Astrocyte (in vitro differentiated cells and primary cell): ENCODE measurements around the gene SLC7A8. TPM values are rescaled to one million over a fixed set of nuclear protein-coding genes. Genes with fewer than 3 reads are reported as not detected.

Experiments
- DNase-seq: peaks from one replicate; pipeline ENCODE4 v3.0.0-alpha.2; 2010; ENCODE audit warnings: low read depth
- FAIRE-seq: peaks from 2 replicates; lab custom pipeline; 2011; peaks lifted over from hg19 to GRCh38; lab: Jason Lieb, UNC
- H2AFZ ChIP-seq: 2 replicates; pipeline ENCODE4 v1.6.0; 2012; ENCODE audit warnings: low read depth, low read length, inconsistent platforms
- H3K27ac ChIP-seq: 2 replicates; pipeline ENCODE4 v1.5.1; 2011; ENCODE audit warnings: low read depth, low read length, inconsistent platforms
- H3K27me3 ChIP-seq: 2 replicates; pipeline ENCODE4 v1.6.0; 2011; ENCODE audit warnings: low read length, inconsistent platforms; ENCODE audit not compliant: insufficient read depth
- H3K36me3 ChIP-seq: 2 replicates; pipeline ENCODE4 v1.5.1; 2011; ENCODE audit warnings: low read length, inconsistent platforms; ENCODE audit not compliant: insufficient read depth
- H3K4me1 ChIP-seq: 2 replicates; pipeline ENCODE4 v1.5.1; 2011; ENCODE audit warnings: low read length, inconsistent platforms; ENCODE audit not compliant: insufficient read depth
- H3K4me2 ChIP-seq: 2 replicates; pipeline ENCODE4 v1.6.0; 2012; ENCODE audit warnings: low read length, inconsistent platforms
- H3K4me3 ChIP-seq: 2 replicates; pipeline ENCODE4 v1.5.1; 2011; ENCODE audit warnings: low read depth, mild to moderate bottlenecking, low read length, inconsistent platforms; ENCODE audit not compliant: insufficient read depth
- H3K79me2 ChIP-seq: 2 replicates; pipeline ENCODE4 v1.6.0; 2012; ENCODE audit warnings: mild to moderate bottlenecking, low read length, inconsistent platforms; ENCODE audit not compliant: insufficient read depth
- H3K9ac ChIP-seq: 2 replicates; pipeline ENCODE4 v1.6.0; 2012; ENCODE audit warnings: mild to moderate bottlenecking, low read length, inconsistent platforms
- H3K9me3 ChIP-seq: 2 replicates; pipeline ENCODE4 v1.5.1; 2012; ENCODE audit warnings: low read depth, mild to moderate bottlenecking, low read length, inconsistent platforms; ENCODE audit not compliant: insufficient read depth
- H4K20me1 ChIP-seq: 2 replicates; pipeline ENCODE4 v1.6.0; 2012; ENCODE audit warnings: low read length, inconsistent platforms; ENCODE audit not compliant: insufficient read depth
- H3K27ac Mint-ChIP-seq: one replicate; pipeline ENCODE4 v1.8.0; 2021; ENCODE audit warnings: mild to moderate bottlenecking, mixed read lengths; ENCODE audit not compliant: unreplicated experiment
- H3K27me3 Mint-ChIP-seq: one replicate; pipeline ENCODE4 v1.8.0; 2021; ENCODE audit warnings: low read depth, mixed read lengths; ENCODE audit not compliant: unreplicated experiment
- H3K36me3 Mint-ChIP-seq: one replicate; pipeline ENCODE4 v1.8.0; 2021; ENCODE audit warnings: low read depth, mixed read lengths; ENCODE audit not compliant: unreplicated experiment
- H3K4me1 Mint-ChIP-seq: one replicate; pipeline ENCODE4 v1.8.0; 2021; ENCODE audit warnings: low read depth, mixed read lengths; ENCODE audit not compliant: unreplicated experiment
- H3K4me3 Mint-ChIP-seq: one replicate; pipeline ENCODE4 v1.8.0; 2021; ENCODE audit warnings: mild to moderate bottlenecking, moderate library complexity, mixed read lengths; ENCODE audit not compliant: unreplicated experiment
- H3K9me3 Mint-ChIP-seq: one replicate; pipeline ENCODE4 v1.8.0; 2021; ENCODE audit warnings: mild to moderate bottlenecking, mixed read lengths; ENCODE audit not compliant: unreplicated experiment
- CTCF ChIP-seq: IDR thresholded peaks from 2 replicates; pipeline ENCODE4 v1.5.1; 2011; ENCODE audit warnings: low read depth, mild to moderate bottlenecking, inconsistent platforms, low read length, moderate library complexity; ENCODE audit not compliant: insufficient read depth
- EZH2 ChIP-seq: IDR thresholded peaks from 2 replicates; pipeline ENCODE4 v1.6.1; 2012; ENCODE audit warnings: mild to moderate bottlenecking, low read length, inconsistent platforms; ENCODE audit not compliant: insufficient read depth
- total RNA-seq: library from RNA; stranded (reverse); gene quantifications from 2 replicates; pipeline ENCODE4 v1.2.1, GENCODE V29; 2021

Gene SLC7A8
- total RNA-seq, 1 donor from 2014 or later, result 6.5 TPM

DNA sequence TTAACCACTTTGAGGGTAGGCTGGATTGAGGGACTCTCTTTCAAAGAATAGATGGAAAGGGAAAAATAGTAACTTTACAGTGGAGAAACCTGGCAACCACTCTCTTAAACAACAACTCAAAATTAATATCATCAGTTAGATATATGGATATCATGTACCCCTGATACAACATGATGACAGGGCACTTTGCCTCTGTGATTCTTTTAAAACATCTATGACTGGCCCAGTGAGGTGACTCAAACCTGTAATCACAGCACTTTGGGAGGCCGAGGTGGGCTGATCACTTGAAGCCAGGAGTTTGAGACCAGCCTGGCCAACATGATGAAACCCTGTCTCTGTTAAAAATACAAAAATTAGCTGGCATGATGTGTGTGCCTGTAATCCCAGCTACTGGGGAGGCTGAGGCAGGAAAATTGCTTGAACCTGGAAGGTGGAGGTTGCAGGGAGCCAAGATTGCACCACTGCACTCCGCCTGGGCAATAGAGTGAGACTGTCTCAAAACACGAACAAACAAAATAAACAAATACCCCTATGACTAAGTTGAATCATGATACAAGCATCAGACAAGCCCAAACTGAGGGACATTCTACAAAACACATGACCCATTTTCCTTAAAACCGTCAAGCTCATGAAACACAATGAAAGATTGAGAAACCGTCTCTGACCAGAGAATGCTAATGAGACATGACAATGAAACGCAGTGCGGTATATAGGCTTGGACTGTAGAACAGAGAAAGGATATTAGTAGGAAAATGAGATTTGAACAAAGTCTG lies 26.4 kb upstream of the SLC7A8 start:
- peaks cover 5% of the 10 kb centered on the region for H3K27me3 Mint-ChIP-seq
- Histone ChIP-seq H3K4me1 (no peaks in the 10 kb centered on the region), H3K4me3 (no peak overlapping the region), H3K4me2 (no peak overlapping the region), H3K36me3 (no peaks in the 10 kb centered on the region), H3K27ac (no peak overlapping the region), H3K27me3 (peaks cover 7% of the 10 kb centered on the region), H3K9ac (no peak overlapping the region), H3K79me2 (no peaks in the 10 kb centered on the region), H4K20me1 (no peaks in the 10 kb centered on the region), H3K9me3 (peaks cover under 1% of the 10 kb centered on the region), H2AFZ (no peak overlapping the region)
- no peaks in the 10 kb centered on the region for H3K4me1 Mint-ChIP-seq
- peaks cover 4% of the 10 kb centered on the region for H3K36me3 Mint-ChIP-seq
- H3K4me3 Mint-ChIP-seq, result no peak overlapping the region
- H3K9me3 Mint-ChIP-seq, result peaks cover under 1% of the 10 kb centered on the region
- FAIRE-seq (no peak), DNase-seq (peak; percentile 22)
- H3K27ac Mint-ChIP-seq, result no peak overlapping the region
- TF ChIP-seq EZH2 (no peak), CTCF (no peak)

DNA sequence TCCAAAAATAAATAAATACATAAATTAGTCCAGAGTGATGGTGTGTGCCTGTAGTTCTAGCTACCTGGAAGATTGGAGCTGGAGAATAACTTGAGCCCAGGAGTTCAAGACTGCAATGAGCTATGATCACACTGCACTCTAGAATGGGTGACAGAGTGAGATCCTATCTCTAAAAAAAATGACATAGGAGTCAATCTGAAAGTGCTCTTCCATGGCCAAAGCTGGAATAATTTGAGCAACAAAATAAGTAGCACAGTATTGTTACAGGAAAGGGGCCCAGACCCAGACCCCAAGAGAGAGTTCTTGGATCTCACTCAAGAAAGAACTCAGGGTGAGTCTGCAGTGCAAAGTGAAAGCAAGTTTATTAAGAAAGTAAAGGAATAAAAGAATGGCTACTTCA lies 24.9 kb upstream of the SLC7A8 start:
- Histone ChIP-seq H4K20me1 (no peaks in the 10 kb centered on the region), H2AFZ (no peak overlapping the region), H3K4me3 (no peak overlapping the region), H3K4me2 (no peak overlapping the region), H3K9me3 (no peaks in the 10 kb centered on the region), H3K27me3 (peaks cover 7% of the 10 kb centered on the region), H3K9ac (no peak overlapping the region), H3K4me1 (no peaks in the 10 kb centered on the region), H3K79me2 (no peaks in the 10 kb centered on the region), H3K36me3 (no peaks in the 10 kb centered on the region), H3K27ac (no peak overlapping the region)
- H3K36me3 Mint-ChIP-seq, result peaks cover 4% of the 10 kb centered on the region
- no peaks in the 10 kb centered on the region for H3K4me1 Mint-ChIP-seq
- H3K27ac Mint-ChIP-seq, result no peak overlapping the region
- no peak for DNase-seq
- no peak for FAIRE-seq
- no peak overlapping the region for H3K4me3 Mint-ChIP-seq
- peaks cover 3% of the 10 kb centered on the region for H3K9me3 Mint-ChIP-seq
- TF ChIP-seq EZH2 (no peak), CTCF (no peak)
- peaks cover 5% of the 10 kb centered on the region for H3K27me3 Mint-ChIP-seq

- Mint-ChIP-seq H3K4me1 (no peaks in the 10 kb centered on the region), H3K27ac (no peak overlapping the region), H3K4me3 (no peak overlapping the region), H3K27me3 (peaks cover 5% of the 10 kb centered on the region), H3K36me3 (peaks cover 4% of the 10 kb centered on the region), H3K9me3 (peaks cover 3% of the 10 kb centered on the region)
- no peaks in the 10 kb centered on the region for H3K9me3 ChIP-seq
- H3K27me3 ChIP-seq, result peaks cover 7% of the 10 kb centered on the region
- no peaks in the 10 kb centered on the region for H4K20me1 ChIP-seq
- H3K4me2 ChIP-seq, result no peak overlapping the region
- no peak overlapping the region for H2AFZ ChIP-seq
- no peaks in the 10 kb centered on the region for H3K79me2 ChIP-seq
- H3K4me1 ChIP-seq, result no peaks in the 10 kb centered on the region
- no peak overlapping the region for H3K27ac ChIP-seq
- FAIRE-seq, result no peak
- H3K36me3 ChIP-seq, result no peaks in the 10 kb centered on the region
- no peak overlapping the region for H3K4me3 ChIP-seq
- no peak overlapping the region for H3K9ac ChIP-seq
- DNase-seq, result no peak
- TF ChIP-seq EZH2 (no peak), CTCF (no peak)
Measured at GRCh38 chr14:23207146-23207540, 23.7 kb upstream of the SLC7A8 start.
